Measurements from ENCODE around the gene USO1.

- no peak for TF ChIP-seq CTCF (conservative IDR thresholded peaks at IDR 0.05)
- no peak for TF ChIP-seq EZH2 (IDR thresholded peaks at IDR 0.05; ENCODE audit: low read depth)
Measured at GRCh38 chr4:75722417-75722816, 2.0 kb upstream of the USO1 start.

All from PC-9 (cell line).